ENCODE data around the gene PCDHGA2. TPM values are rescaled to one million over a fixed set of nuclear protein-coding genes. Genes with fewer than 3 reads are reported as not detected.
"Not testable (repeated sequence)": the region's sequence is repeated elsewhere in the genome, so short reads cannot be mapped to it uniquely, and the experiment has no call there.

PCDHGA2 gene
- total RNA-seq, 1 donor from 2014 or later = 0.30 TPM

DNA sequence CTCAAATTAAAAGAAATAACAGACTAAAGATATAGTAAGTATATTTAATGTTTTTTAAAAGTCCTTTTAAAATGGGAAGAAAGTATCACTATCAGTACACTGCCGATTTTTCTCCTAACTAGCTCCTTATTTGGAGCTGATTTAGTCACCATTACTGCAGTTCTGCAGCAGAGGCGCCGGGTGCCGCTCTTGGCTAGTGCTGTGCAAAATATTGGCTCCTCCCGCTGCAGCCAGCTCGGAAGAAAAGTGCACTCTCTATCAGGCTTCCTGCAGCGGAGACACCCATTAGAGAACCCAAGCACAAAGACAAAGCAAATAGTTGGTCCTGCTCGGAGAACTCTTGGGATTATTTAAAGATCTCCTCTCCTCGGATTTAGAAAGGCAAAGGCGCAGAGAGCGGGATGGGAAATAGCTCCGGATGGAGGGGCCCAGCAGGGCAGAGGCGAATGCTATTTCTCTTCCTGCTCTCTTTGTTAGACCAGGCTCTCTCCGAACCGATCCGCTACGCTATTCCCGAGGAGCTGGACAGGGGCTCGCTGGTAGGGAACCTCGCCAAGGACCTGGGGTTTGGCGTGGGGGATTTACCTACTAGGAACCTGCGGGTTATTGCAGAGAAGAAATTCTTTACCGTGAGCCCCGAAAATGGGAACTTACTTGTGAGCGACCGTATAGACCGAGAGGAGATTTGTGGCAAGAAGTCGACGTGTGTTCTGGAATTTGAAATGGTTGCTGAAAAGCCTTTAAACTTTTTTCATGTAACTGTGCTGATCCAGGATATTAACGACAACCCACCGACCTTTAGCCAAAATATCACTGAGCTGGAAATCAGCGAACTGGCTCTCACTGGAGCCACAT, 31.7 kb downstream of the PCDHGA2 start, which contains the start of gene PCDHGB3:
TSS of gene PCDHGB3 (plus strand) at position 249 of the 855 bp plus-strand sequence. CDS start at position 402, 153 bp downstream.
- H3K4me1 Mint-ChIP-seq (ENCODE audit: low read depth) = no peaks in the 10 kb centered on the region
- H3K27ac Mint-ChIP-seq (ENCODE audit: unreplicated experiment) = no peak within 1 kb of the TSS
- DNase-seq (ENCODE audit: low spot score) = no peak
- H3K9me3 Mint-ChIP-seq (ENCODE audit: low read depth) = peaks cover 53% of the 10 kb centered on the region
- H3K27me3 Mint-ChIP-seq (ENCODE audit: low read depth) = no peaks in the 10 kb centered on the region
- H3K4me3 Mint-ChIP-seq (ENCODE audit: unreplicated experiment) = no peak within 1 kb of the TSS
- TF ChIP-seq, protein P1, sequence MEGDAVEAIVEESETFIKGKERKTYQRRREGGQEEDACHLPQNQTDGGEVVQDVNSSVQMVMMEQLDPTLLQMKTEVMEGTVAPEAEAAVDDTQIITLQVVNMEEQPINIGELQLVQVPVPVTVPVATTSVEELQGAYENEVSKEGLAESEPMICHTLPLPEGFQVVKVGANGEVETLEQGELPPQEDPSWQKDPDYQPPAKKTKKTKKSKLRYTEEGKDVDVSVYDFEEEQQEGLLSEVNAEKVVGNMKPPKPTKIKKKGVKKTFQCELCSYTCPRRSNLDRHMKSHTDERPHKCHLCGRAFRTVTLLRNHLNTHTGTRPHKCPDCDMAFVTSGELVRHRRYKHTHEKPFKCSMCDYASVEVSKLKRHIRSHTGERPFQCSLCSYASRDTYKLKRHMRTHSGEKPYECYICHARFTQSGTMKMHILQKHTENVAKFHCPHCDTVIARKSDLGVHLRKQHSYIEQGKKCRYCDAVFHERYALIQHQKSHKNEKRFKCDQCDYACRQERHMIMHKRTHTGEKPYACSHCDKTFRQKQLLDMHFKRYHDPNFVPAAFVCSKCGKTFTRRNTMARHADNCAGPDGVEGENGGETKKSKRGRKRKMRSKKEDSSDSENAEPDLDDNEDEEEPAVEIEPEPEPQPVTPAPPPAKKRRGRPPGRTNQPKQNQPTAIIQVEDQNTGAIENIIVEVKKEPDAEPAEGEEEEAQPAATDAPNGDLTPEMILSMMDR (IDR thresholded peaks at IDR 0.05) = no peak
- H3K36me3 Mint-ChIP-seq (ENCODE audit: low read depth) = peaks cover 10% of the 10 kb centered on the region

DNA sequence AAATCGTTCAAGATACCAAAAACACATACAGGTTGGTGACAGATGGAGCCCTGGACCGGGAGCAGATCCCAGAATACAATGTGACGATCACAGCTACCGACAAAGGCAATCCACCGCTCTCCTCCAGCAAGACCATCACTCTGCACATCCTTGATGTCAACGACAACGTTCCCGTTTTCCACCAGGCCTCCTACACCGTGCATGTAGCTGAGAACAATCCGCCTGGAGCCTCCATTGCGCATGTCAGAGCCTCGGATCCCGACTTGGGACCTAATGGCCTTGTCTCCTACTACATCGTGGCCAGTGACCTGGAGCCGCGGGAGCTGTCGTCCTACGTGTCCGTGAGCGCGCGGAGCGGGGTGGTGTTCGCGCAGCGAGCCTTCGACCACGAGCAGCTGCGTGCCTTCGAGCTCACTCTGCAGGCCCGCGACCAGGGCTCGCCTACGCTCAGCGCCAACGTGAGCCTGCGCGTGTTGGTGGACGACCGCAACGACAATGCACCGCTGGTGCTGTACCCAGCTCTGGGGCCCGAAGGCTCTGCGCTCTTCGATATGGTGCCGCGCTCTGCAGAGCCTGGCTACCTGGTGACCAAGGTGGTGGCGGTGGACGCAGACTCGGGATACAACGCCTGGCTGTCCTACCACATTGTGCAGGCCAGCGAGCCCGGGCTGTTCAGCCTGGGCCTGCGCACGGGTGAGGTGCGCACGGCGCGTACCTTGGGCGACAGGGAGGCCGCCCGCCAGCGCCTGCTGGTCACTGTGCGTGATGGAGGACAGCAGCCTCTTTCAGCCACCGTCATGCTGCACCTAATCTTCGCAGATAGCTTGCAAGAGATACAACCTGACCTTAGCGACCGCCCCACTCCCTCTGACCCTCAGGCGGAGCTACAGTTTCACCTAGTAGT, 33.3 kb downstream of the PCDHGA2 start:
- Mint-ChIP-seq H3K27me3 (ENCODE audit: low read depth) (no peaks in the 10 kb centered on the region), H3K9me3 (ENCODE audit: low read depth) (peaks cover 51% of the 10 kb centered on the region), H3K4me1 (ENCODE audit: low read depth) (no peaks in the 10 kb centered on the region), H3K36me3 (ENCODE audit: low read depth) (peaks cover 11% of the 10 kb centered on the region), H3K27ac (ENCODE audit: unreplicated experiment) (no peak overlapping the region), H3K4me3 (ENCODE audit: unreplicated experiment) (no peak overlapping the region)
- TF ChIP-seq, protein P1 (IDR thresholded peaks at IDR 0.05) = no peak
- no peak for DNase-seq (ENCODE audit: low spot score)

DNA sequence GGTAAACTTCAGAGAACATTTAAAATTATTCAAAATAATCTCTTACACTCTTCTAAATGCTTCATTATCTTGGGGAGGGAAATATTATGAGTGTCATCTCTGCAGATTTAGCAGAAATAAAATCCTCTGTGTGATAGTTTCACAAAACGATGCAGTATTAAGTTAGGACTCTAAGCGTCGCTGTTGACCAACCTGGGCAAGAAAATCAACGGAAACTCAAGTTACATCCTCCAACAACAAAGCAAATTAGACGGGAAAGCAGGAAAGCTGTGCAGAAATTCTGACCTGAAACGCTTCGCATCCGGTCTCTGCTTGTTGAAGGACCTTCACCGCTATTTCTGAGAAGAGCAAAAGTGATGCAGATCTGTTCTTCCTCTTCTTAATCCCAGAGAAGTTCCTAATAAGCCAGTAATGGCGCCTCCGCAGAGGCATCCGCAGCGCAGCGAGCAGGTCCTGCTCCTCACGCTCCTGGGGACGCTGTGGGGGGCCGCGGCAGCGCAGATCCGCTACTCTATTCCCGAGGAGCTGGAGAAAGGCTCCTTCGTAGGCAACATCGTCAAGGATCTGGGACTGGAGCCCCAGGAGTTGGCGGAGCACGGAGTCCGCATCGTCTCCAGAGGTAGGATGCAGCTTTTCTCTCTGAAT, 35.2 kb downstream of the PCDHGA2 start, which contains the start of gene PCDHGA6:
TSS of gene PCDHGA6 (plus strand) at position 219 of the 645 bp plus-strand sequence. CDS start at position 412, 193 bp downstream.
- TF ChIP-seq, protein P1 (IDR thresholded peaks at IDR 0.05) = no peak
- Mint-ChIP-seq H3K36me3 (ENCODE audit: low read depth) (peaks cover 11% of the 10 kb centered on the region), H3K27ac (ENCODE audit: unreplicated experiment) (no peak within 1 kb of the TSS), H3K4me3 (ENCODE audit: unreplicated experiment) (no peak within 1 kb of the TSS), H3K27me3 (ENCODE audit: low read depth) (no peaks in the 10 kb centered on the region), H3K9me3 (ENCODE audit: low read depth) (peaks cover 56% of the 10 kb centered on the region), H3K4me1 (ENCODE audit: low read depth) (no peaks in the 10 kb centered on the region)
- no peak for DNase-seq (ENCODE audit: low spot score)

DNA sequence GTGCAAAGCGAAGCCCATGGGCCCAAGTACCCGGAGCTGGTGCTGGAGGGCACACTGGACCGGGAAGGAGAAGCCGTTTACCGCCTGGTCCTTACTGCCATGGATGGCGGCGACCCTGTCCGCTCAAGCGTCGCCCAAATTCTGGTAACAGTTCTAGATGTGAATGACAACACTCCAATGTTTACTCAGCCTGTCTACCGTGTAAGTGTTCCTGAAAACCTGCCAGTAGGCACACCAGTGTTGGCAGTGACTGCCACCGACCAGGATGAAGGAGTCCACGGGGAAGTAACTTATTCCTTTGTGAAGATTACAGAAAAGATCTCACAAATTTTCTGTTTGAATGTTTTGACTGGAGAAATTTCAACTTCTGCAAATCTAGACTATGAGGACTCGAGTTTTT, 36.1 kb downstream of the PCDHGA2 start:
- H3K4me1 Mint-ChIP-seq (ENCODE audit: low read depth) = no peaks in the 10 kb centered on the region
- TF ChIP-seq, protein P1 (IDR thresholded peaks at IDR 0.05) = no peak
- H3K27me3 Mint-ChIP-seq (ENCODE audit: low read depth) = no peaks in the 10 kb centered on the region
- peaks cover 55% of the 10 kb centered on the region for H3K9me3 Mint-ChIP-seq (ENCODE audit: low read depth)
- H3K36me3 Mint-ChIP-seq (ENCODE audit: low read depth) = peaks cover 11% of the 10 kb centered on the region
- no peak overlapping the region for H3K27ac Mint-ChIP-seq (ENCODE audit: unreplicated experiment)
- DNase-seq (ENCODE audit: low spot score) = no peak
- H3K4me3 Mint-ChIP-seq (ENCODE audit: unreplicated experiment) = no peak overlapping the region

DNA sequence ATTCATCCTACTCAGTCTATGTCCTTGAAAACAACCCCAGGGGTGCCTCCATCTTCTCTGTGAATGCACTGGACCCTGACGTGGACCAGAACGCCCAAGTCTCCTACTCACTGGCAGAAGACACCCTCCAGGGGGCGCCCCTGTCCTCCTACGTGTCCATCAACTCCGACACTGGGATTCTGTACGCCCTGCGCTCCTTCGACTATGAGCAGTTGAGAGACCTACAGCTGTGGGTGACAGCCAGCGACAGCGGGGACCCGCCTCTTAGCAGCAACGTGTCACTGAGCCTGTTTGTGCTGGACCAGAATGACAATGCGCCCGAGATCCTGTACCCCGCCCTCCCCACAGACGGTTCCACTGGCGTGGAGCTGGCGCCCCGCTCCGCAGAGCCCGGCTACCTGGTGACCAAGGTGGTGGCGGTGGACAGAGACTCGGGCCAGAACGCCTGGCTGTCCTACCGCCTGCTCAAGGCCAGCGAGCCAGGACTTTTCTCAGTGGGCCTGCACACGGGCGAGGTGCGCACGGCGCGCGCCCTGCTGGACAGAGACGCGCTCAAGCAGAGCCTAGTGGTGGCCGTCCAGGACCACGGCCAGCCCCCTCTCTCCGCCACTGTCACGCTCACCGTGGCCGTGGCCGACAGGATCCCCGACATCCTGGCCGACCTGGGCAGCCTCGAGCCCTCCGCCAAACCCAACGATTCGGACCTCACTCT, 37.0 kb downstream of the PCDHGA2 start:
- not testable (repeated sequence) for H3K4me3 Mint-ChIP-seq (ENCODE audit: unreplicated experiment); H3K4me1 Mint-ChIP-seq (ENCODE audit: low read depth); DNase-seq (ENCODE audit: low spot score); H3K27me3 Mint-ChIP-seq (ENCODE audit: low read depth); H3K27ac Mint-ChIP-seq (ENCODE audit: unreplicated experiment)
- Mint-ChIP-seq H3K36me3 (ENCODE audit: low read depth) (peaks cover 11% of the 10 kb centered on the region), H3K9me3 (ENCODE audit: low read depth) (peaks cover 59% of the 10 kb centered on the region)

Measured in chondrocyte (in vitro differentiated cells).